Measurements from ENCODE around the gene ASCC2.

Gene ASCC2

DNA sequence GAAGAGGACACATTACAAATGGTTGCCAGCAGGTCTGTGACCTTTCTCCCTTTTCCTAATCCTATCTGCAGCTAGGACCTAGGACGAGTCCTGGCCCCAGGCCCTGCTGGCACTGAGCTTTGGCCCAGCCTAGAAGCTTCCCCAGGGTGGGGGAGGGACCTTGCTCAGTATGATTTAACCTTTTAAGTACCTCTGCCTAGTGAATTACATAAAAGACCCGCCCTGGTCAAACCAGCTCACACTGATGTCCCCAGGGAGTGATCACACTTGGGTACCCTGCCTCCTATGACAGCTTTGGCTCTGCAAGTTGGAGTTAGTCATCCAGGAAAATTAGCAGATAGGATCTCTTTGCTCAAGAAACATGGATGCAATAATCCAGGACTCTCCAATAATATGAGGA lies 21.9 kb downstream of the ASCC2 start:
- DNase-seq: peak; percentile 18

- no peak for DNase-seq
Observed at GRCh38 chr22:29815580-29815979, 22.5 kb downstream of the ASCC2 start.

DNA sequence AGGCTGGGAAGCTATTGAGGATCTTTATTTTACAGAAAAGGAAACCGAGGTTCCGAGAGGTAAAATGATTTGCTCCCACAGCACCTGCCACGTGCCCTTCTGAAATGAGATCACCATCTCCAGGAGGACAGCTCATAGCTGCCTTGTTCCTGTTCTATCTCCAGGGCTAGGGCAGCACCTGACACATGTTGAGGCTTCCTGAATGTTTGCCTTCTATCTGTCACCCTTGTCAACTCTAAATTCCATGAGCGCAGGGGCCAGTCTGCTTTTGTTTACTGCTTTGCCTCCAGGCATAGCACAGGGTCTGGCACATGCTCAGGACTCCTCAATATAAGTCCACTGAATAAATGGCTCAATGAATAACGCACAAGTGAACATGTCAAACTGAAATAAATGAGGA lies 24.1 kb downstream of the ASCC2 start:
- no peak for DNase-seq

GRCh38 chr22:29813563-29813962 lies 24.5 kb downstream of the ASCC2 start:
- no peak for DNase-seq

GRCh38 chr22:29813126-29813525 lies 24.9 kb downstream of the ASCC2 start:
- no peak for DNase-seq

GRCh38 chr22:29811377-29811776 lies 26.7 kb downstream of the ASCC2 start:
- no peak for DNase-seq

GRCh38 chr22:29810216-29810615 lies 27.9 kb downstream of the ASCC2 start:
- no peak for DNase-seq

GRCh38 chr22:29806196-29806595 lies 31.9 kb downstream of the ASCC2 start:
- no peak for DNase-seq

DNA sequence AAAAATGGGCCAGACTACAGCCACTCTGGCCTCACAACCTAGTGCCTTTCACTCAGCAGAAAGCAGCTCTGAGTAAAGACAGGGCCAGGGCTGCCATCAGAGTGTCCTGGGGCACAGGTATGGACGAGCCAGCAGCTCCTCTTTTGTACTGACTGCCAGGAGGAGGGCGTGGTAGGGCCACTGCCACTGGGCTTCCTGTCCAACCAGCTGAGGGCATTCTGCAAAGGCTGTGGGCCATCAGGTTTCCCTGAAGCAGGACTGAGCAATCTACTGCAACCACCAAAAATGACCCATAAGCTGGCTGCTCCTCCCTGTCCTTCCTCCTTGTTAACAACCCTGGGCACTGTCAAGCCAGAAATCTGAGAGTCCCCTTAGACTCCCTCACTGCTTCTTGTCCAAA lies 33.1 kb downstream of the ASCC2 start:
- DNase-seq: no peak

DNA sequence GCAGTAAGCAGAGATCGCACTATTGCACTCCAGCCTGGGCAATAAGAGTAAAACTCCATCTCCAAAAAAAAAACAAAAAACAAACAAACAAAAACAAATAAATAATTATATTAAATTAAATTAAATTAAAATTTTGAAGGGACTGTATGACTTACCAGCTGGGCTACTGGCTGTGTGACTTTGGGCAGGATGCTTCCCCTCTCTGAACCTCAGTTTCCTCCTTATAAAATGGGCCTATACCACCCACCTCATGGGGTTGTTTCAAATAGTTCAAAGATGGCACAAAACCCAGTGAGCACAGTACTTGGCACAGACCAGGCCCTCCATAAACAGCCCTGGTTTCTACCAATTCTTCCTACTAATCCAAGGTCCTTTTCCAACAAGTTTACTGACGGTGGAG lies 34.9 kb downstream of the ASCC2 start:
- DNase-seq: no peak

- DNase-seq: no peak
Observed at GRCh38 chr22:29801796-29802195, 36.3 kb downstream of the ASCC2 start.

- DNase-seq: no peak
Observed at GRCh38 chr22:29801153-29801552, 36.9 kb downstream of the ASCC2 start.

DNA sequence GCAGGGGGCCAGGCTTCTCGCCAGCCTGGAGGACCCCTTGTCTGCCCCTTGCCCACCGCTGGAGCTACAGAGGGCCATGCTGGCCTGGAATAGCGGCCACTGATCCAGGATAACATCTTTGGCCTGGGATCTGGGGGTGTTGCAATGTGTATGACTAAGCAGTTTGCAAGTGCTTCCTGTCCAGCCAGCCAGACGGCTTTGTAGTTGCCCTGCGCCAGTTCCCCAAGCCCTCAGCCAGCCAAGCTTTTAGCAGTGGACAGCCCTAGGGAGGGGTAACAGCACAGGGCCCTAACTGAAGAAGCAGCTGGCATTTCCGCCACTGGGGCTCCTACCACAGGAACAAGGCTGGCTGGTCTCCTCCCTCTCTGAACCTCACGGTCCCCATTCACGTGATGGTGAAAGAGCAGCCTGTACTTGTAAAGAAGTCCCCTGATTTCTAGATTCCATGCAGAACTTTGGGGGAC lies 38.8 kb downstream of the ASCC2 start:
- no peak for DNase-seq

- DNase-seq: no peak
Observed at GRCh38 chr22:29798801-29799200, 39.3 kb downstream of the ASCC2 start.

DNA sequence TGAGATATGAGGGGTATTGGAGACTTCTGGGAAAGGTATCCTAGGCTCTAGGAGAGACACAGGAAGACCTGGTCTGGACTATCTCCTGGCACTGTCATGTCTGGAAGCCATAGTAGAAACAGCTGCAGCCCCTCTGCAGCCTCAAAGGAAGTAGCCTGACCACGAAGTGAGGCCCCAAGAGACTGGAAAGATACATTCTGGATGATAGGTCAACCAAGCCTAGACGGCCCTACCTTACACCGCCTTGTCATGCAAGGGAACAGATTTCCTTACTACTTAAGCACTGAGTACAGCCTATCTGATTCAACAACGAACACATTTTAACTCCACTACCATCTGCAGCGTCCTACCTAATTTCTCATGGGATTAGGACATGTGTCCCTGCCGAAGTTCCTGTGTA lies 39.8 kb downstream of the ASCC2 start:
- no peak for DNase-seq

GRCh38 chr22:29797351-29797750 lies 40.7 kb downstream of the ASCC2 start:
- DNase-seq: no peak

DNA sequence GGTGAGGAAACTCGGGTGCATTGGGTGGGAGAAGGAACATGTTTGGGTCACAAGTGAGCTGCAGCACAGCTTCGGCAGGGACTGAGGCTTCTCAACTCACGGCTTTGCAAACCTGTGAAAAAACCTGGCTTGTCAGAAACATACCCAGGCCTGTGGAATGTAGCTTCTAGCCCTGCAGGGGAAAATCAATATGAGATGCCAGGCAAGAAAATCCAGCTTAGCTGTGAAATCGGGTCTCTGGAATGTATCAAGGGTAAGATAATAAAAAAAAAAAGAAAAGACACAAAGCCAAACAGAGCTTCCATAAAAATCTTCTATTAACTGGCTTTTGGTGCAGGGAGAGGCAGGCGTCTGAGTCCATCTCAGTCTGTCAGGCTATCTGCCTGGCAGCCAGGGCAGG lies 42.4 kb downstream of the ASCC2 start:
- no peak for DNase-seq

- DNase-seq: no peak
Observed at GRCh38 chr22:29793396-29793795, 44.7 kb downstream of the ASCC2 start.

DNA sequence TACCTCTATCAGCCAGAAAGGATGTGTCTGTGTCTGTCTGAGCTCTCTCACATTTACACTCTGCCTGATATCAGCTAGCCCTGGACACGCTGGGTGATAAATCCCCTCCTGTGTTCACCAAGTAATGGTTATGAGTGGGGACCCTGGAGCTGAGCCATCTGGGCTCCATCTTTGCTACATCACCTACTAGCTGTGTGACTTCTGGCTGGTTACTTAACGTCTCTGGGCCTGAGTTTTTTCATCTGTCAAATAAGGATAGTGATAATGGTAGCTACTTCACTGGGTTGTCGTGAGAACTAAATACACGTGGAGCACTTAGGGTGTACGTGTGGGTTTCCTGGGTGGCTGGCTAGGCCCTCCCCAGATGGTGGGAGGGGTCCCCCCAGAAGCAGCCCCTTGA lies 48.0 kb downstream of the ASCC2 start:
- no peak for DNase-seq

DNA sequence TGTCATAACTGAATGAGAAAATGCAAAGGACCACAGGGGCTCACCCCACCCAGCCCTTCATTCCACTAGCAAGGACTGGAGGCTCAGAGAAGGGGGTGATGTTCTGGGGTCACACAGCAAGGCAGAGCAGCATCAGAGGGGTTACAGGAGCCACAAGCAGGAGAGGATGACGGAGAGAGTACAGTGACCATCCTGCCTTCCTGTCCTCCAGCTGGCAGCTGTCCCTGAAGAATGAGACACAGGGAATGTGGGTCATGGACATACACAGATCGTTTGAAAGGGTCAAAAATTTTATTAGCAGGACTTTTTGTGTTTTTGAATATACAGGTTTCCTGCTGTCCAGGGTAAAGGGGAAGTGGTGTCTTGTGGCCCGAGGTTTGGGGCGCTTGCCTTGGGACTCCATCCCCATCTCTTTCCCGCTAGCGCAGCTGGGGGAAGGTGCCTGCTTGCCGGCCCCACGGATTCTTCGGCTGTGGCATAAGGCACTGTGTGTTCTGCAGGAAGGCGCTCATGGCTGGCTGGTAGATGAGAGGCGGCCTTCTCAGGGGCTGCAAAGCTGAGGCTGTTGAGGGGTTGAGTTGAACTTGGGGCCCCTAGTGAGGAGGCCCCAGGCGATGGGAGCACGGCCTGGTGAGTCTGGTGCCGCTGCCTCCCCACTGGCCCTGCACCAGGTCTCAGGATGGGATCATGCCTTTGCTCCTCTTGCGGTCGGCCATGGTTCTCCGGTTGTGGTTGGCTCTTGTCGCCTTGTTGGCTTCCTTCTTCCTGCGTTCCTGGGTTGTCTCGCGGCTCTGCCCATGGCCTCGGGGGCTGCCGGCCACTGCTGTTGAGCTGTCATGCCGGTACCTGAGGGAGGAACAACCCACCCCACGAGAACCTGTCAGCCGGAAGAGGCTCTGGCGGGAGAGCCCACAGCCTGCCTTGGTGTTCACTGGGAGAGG lies 49.5 kb downstream of the ASCC2 start:
- DNase-seq: no peak

GRCh38 chr22:29787371-29787980 lies 50.6 kb downstream of the ASCC2 start:
- no peak for DNase-seq

- no peak for DNase-seq
Observed at GRCh38 chr22:29786031-29786430, 52.0 kb downstream of the ASCC2 start.

DNA sequence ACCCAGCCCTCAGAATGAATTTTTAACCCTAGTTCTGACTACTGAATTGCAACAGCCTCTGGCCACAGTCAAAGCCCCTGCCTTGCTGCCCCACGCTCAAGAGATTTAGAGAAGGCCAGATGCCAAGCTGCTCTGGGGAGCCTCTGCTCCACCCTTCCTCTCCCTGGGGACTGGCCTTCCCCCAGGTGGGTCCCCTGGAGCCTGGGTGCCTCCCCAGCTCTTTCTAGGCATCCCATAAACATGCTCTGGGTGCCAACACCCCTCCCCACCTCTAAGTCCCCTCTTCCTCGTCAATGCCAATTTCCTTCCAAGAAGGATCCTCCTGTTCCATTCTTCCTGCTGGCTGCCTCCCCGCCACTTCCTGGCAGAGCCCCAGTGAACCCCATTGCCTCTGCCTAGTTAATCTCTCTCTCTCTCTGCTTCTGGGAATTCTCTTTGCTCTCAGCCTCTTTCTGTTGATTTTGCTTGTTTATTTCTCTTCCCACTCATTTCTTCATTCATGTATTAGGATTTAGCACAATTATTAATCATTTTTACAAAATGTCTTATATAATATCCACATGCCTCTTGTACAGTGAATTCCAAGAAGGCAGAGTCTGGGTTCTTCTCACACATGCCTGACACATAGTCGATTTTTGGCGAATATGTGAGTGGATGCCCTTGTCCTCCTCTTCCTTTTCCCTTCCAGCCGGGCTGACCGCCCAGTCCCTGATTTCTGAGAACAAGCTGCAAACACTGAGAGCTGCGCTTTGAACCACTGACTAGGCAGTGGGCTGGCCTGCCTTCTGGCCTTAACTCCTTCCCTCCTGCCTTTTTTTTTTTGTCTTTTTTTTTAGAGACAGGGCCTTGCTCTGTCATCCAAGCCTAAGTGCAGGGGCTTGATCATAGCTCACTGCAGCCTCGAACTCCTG lies 53.4 kb downstream of the ASCC2 start:
- DNase-seq: no peak
